Ovary (tissue), 3 donors: ENCODE data around the gene TMEM134.

Source experiments
- CTCF ChIP-seq, 3 donors: fragments of 450-650 bp in 2 of 3; fragments of 200-600 bp in 1 of 3; IDR thresholded peaks; one replicate each; pipeline versions ENCODE4 v1.5.1 to v1.8.0; 2016 to 2022; ENCODE audit warnings: antibody characterized with exemption in 3 of 3, mild to moderate bottlenecking in 1 of 3
- EP300 ChIP-seq: sonication (generic); formaldehyde crosslinking; IDR thresholded peaks from one replicate; pipeline ENCODE4 v1.6.1; 2017; ENCODE audit warnings: antibody characterized with exemption
- donor health status: DM: no; HTN: no; CAD: no.

- TF ChIP-seq CTCF (IDR thresholded peaks at IDR 0.05): no peak
- TF ChIP-seq EP300: no peak
Observed at GRCh38 chr11:67503119-67504004, 34.3 kb upstream of the TMEM134 start.
